Measurements from ENCODE around the gene BABAM2.

DNA sequence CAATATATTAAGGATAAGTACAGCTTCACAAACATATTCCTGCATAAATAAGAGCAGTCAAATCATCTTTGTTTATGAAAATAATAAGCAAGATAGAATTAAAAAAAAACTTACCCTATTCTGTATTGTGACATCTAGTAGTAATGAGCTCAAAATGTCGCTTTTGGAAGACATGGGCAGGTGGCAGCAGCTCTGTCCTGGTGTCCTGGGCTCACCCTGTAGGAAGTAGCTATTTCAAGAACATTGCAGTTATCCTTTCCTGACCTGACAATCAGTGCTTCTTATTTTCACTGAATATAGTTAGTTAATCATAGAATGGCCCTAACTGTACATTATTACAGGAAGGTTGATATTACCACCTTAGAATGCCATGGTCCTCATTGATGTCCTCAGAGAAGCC is 229.1 kb downstream of the BABAM2 start:
- TF ChIP-seq EZH2phosphoT487 (IDR thresholded peaks at IDR 0.05; ENCODE audit: insufficient read depth, low read depth) (no peak), EZH2 (IDR thresholded peaks at IDR 0.05; ENCODE audit: insufficient read depth, poor library complexity, severe bottlenecking) (no peak)
